Fibroblast of villous mesenchyme (primary cell): ENCODE data around the gene RMDN2. TPM values are rescaled to one million over a fixed set of nuclear protein-coding genes. Genes with fewer than 3 reads are reported as not detected.
A peak's percentile ranks its signal among the peaks of the same experiment; 100 is the strongest.

Experiments
- DNase-seq: peaks from one replicate; pipeline ENCODE4 v3.0.0-alpha.2; 2010; ENCODE audit warnings: low read depth
- H3K4me3 ChIP-seq: 2 replicates; pipeline ENCODE4 v1.5.1; 2011; ENCODE audit warnings: low read depth, mild to moderate bottlenecking, low read length
- CTCF ChIP-seq: IDR thresholded peaks from 2 replicates; pipeline ENCODE4 v1.5.1; 2012; ENCODE audit warnings: low read depth, mild to moderate bottlenecking, low read length; ENCODE audit not compliant: insufficient read depth
- total RNA-seq: library from RNA; depleted of rRNA; stranded (reverse); fragments of >200 nt; gene quantifications from 2 replicates; pipeline ENCODE4 v1.2.3, GENCODE V29; 2012

The RMDN2 gene
- total RNA-seq, 1 donor: 9.5 TPM

DNA sequence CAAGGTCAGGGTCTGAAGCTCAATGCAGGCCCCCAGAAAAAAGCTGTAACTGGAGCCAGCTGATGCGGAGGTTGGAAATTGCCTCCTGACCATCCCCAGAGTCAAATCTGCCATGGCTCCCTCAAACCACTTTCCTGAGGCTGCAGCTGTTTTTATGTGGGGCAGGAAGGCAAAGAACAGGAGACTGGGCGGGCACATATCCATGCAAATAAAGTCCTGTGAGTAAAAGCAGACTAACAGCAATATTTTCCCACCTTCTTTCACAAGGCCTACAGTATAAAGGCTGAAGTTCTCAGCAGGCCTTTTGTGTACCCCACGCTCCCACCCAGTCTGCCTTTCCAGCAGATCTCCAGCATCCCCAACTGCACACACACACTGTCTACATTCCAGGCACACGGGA lies 103.7 kb downstream of the RMDN2 start:
- no peak for TF ChIP-seq CTCF
- DNase-seq: no peak
- no peak overlapping the region for H3K4me3 ChIP-seq

DNA sequence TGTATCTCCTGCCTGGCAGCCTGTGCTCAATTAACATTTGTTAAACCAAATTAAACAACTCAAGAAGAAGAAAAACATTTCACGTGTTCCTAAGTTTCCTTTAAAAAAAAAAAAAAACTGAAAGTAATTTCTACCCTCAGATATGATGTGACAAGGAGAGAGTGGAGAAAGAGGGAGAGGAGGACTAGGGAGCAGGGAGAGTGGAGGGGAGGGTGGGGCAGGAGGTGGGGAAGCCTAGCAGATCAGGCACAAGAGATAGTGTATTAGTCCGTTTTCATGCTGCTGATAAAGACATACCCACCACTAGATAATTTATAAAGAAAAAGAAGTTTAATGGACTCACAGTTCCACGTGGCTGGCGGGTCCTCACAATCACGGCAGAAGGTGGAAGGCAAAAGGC lies 104.4 kb downstream of the RMDN2 start:
- DNase-seq: no peak
- H3K4me3 ChIP-seq: no peak overlapping the region
- TF ChIP-seq CTCF: no peak

GRCh38 chr2:38030635-38031355 lies 105.7 kb downstream of the RMDN2 start:
- no peak overlapping the region for H3K4me3 ChIP-seq
- peak; percentile 38 for DNase-seq
- TF ChIP-seq CTCF: no peak

DNA sequence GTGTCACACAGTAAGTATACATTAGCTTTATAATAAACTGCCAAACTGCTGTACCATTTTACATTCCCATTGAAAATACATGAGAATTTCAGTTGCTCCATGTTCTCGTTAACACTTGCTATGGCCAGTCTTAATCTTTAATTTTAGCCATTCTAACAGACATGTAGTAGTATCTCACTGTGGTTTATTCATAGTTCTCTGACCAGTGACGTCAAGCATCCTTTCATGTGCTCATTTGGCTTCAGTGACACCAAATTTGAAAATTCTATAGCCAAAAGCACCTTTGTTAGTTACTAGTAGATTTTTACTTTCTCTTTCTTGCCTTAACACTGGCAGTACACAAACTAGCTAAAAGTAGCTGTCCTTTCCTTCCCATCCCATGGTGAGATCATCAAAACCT lies 107.9 kb downstream of the RMDN2 start:
- no peak for TF ChIP-seq CTCF

GRCh38 chr2:38033646-38034045 lies 108.6 kb downstream of the RMDN2 start:
- no peak for TF ChIP-seq CTCF
- peak; percentile 85 for DNase-seq
- H3K4me3 ChIP-seq: no peak overlapping the region

More for the DNA sequence above, 107.9 kb downstream of the RMDN2 start:
- DNase-seq: peak; percentile 8
- no peak overlapping the region for H3K4me3 ChIP-seq

- no peak for DNase-seq
- TF ChIP-seq CTCF: no peak
- H3K4me3 ChIP-seq: no peak overlapping the region
Observed at GRCh38 chr2:38035968-38036367, 110.9 kb downstream of the RMDN2 start.

GRCh38 chr2:38037325-38037724 lies 112.2 kb downstream of the RMDN2 start:
- no peak overlapping the region for H3K4me3 ChIP-seq
- no peak for TF ChIP-seq CTCF
- peak; percentile 34 for DNase-seq
